HEK293T (cell line): ENCODE data around the gene TRMT1L.

Experiments used
- CTCF ChIA-PET: fragments of 350-600 bp; formaldehyde crosslinking; extraction: SDS; loops from one replicate; lab custom pipeline; 2021; ENCODE audit warnings: antibody characterized with exemption, inconsistent platforms; lab: Yijun Ruan, JAX
- POLR2A ChIA-PET: fragments of 350-600 bp; formaldehyde crosslinking; extraction: SDS; loops from one replicate; lab custom pipeline; 2020; ENCODE audit warnings: antibody characterized with exemption, inconsistent platforms; lab: Yijun Ruan, JAX
- DNase-seq: peaks from one replicate; pipeline ENCODE4 v3.0.0; 2012; ENCODE audit warnings: mixed read lengths; ENCODE audit errors: extremely low spot score
- ARNT ChIP-seq: fragments of 450-650 bp; IDR thresholded peaks from 2 replicates; pipeline ENCODE4 v1.6.1; 2017; ENCODE audit warnings: mild to moderate bottlenecking
- BHLHE40 ChIP-seq: fragments of 450-650 bp; IDR thresholded peaks from 2 replicates; pipeline ENCODE4 v1.6.1; 2016; ENCODE audit warnings: mild to moderate bottlenecking, moderate library complexity, borderline replicate concordance
- CTBP1 ChIP-seq: fragments of 450-650 bp; IDR thresholded peaks from 2 replicates; pipeline ENCODE4 v1.6.1; 2016; ENCODE audit warnings: borderline replicate concordance
- ELF4 ChIP-seq: fragments of 450-650 bp; IDR thresholded peaks from 2 replicates; pipeline ENCODE4 v1.6.1; 2017; ENCODE audit warnings: antibody characterized with exemption
- FOXA1 ChIP-seq: fragments of 450-650 bp; IDR thresholded peaks from 2 replicates; pipeline ENCODE4 v1.6.1; 2016; ENCODE audit warnings: mild to moderate bottlenecking
- FOXK2 ChIP-seq: fragments of 450-650 bp; IDR thresholded peaks from 2 replicates; pipeline ENCODE4 v1.6.1; 2016; ENCODE audit warnings: mild to moderate bottlenecking
- FOXM1 ChIP-seq: fragments of 450-650 bp; IDR thresholded peaks from 2 replicates; pipeline ENCODE4 v1.6.1; 2017; ENCODE audit warnings: mild to moderate bottlenecking, borderline replicate concordance
- HDGF ChIP-seq: fragments of 450-650 bp; IDR thresholded peaks from 2 replicates; pipeline ENCODE4 v1.6.1; 2017; ENCODE audit warnings: antibody characterized with exemption, borderline replicate concordance
- L3MBTL2 ChIP-seq: fragments of 450-650 bp; conservative IDR thresholded peaks from 2 replicates; pipeline ENCODE4 v1.6.1; 2016; ENCODE audit warnings: mild to moderate bottlenecking
- LEF1 ChIP-seq: fragments of 450-650 bp; IDR thresholded peaks from 2 replicates; pipeline ENCODE4 v1.6.1; 2017; ENCODE audit warnings: mild to moderate bottlenecking, borderline replicate concordance
- NFRKB ChIP-seq: fragments of 450-650 bp; IDR thresholded peaks from 2 replicates; pipeline ENCODE4 v1.6.1; 2016; ENCODE audit warnings: mild to moderate bottlenecking, moderate library complexity
- SP1 ChIP-seq: fragments of 450-650 bp; IDR thresholded peaks from 2 replicates; pipeline ENCODE4 v1.6.1; 2017
- SUZ12 ChIP-seq: fragments of 450-650 bp; IDR thresholded peaks from 2 replicates; pipeline ENCODE4 v1.6.1; 2016; ENCODE audit warnings: mild to moderate bottlenecking
- TARDBP ChIP-seq: fragments of 450-650 bp; IDR thresholded peaks from 2 replicates; pipeline ENCODE4 v1.6.1; 2016
- ZNF384 ChIP-seq: fragments of 450-650 bp; IDR thresholded peaks from 2 replicates; pipeline ENCODE4 v1.6.1; 2016
- TF ChIP-seq, protein P1 (sequence below): fragments of 450-650 bp; IDR thresholded peaks from 2 replicates; pipeline ENCODE4 v1.6.1; 2016

Gene TRMT1L

DNA sequence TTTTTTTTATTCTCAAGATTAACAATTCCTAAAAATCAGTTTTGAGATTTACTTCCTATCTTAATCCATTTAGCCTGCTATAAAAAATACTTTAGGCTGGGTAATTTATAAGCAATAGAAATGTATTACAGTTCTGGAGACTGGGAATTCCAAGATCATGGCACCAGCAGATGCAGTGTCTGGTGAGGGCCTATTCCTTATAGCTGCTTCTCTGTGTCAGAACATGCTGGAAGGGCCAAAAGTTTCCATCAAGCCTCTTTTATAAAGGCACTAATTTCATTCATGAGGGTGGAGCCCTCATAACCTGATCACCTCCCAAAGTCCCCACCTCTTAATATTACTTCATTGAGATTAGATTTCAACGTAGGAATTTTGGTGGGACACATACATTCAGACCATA is 69.7 kb downstream of the TRMT1L start:
- TF ChIP-seq TARDBP: no peak
- no peak for TF ChIP-seq LEF1
- POLR2A ChIA-PET: no interaction called here
- CTCF ChIA-PET: no interaction called here
- DNase-seq: no peak

- CTCF ChIA-PET: interaction anchor here (0.6 kb wide), 1 partner anchor 74 kb away, joined by 3 read pairs; no protein-coding TSS in a partner anchor
- DNase-seq: no peak
- POLR2A ChIA-PET: no interaction called here
- TF ChIP-seq SP1: no peak
- TF ChIP-seq FOXA1: no peak
- no peak for TF ChIP-seq BHLHE40
- TF ChIP-seq SUZ12: no peak
- no peak for TF ChIP-seq HDGF
- no peak for TF ChIP-seq ZNF384
- TF ChIP-seq FOXM1: no peak
- TF ChIP-seq CTBP1: no peak
- no peak for TF ChIP-seq ELF4
- no peak for TF ChIP-seq TARDBP
- no peak for TF ChIP-seq FOXK2
- no peak for TF ChIP-seq LEF1
- TF ChIP-seq, protein P1, sequence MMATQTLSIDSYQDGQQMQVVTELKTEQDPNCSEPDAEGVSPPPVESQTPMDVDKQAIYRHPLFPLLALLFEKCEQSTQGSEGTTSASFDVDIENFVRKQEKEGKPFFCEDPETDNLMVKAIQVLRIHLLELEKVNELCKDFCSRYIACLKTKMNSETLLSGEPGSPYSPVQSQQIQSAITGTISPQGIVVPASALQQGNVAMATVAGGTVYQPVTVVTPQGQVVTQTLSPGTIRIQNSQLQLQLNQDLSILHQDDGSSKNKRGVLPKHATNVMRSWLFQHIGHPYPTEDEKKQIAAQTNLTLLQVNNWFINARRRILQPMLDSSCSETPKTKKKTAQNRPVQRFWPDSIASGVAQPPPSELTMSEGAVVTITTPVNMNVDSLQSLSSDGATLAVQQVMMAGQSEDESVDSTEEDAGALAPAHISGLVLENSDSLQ: no peak
- no peak for TF ChIP-seq L3MBTL2
- TF ChIP-seq NFRKB: no peak
Observed at GRCh38 chr1:185083818-185084217, 72.9 kb downstream of the TRMT1L start.

DNA sequence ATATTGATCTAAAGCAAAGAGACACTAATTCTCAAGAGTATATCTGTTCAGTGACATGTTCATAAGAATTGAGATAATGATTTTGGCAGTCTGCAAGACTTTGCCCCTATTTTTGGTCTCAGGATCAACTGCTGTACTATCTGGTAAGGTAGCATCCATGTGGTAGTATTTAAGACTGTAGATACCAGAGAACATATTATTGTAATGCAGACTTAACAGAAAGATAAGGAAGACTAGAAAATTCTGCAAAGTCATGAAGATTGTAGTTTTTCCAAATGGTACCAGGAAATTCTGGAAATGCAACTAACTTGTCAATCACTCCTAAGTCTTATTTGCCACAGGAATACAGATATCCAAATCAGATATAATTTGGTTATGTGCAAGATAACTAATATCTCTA is 76.3 kb downstream of the TRMT1L start:
- POLR2A ChIA-PET: no interaction called here
- TF ChIP-seq, protein P1: no peak
- TF ChIP-seq SUZ12: no peak
- CTCF ChIA-PET: no interaction called here

GRCh38 chr1:185077374-185077773 is 79.4 kb downstream of the TRMT1L start:
- ChIA-PET POLR2A (no interaction called here), CTCF (no interaction called here)
- DNase-seq: no peak
- TF ChIP-seq SP1 (no peak), HDGF (no peak), BHLHE40 (no peak), ZNF384 (no peak), LEF1 (no peak)

More for the DNA sequence above, 76.3 kb downstream of the TRMT1L start:
- no peak for DNase-seq

DNA sequence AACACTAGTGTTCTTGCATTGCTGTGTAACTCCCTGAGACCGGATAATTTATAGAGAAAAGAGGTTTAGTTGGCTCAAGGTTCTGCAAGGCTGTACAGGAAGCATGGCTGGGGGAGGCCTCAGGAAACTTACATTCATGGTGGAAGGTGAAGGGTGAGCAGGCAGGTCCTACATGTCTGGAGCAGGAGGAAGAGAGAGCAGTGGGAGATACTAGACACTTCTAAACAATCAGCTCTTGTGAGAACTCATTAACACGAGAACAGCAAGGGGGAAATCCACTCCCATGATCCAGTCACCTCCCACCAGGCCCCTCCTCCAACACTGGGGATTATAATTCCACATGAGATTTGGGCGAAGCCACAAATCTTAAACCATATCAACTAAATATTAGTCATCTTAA is 81.3 kb downstream of the TRMT1L start:
- CTCF ChIA-PET: no interaction called here
- TF ChIP-seq, protein P1: no peak
- TF ChIP-seq L3MBTL2: no peak
- TF ChIP-seq SP1: no peak
- TF ChIP-seq NFRKB: no peak
- no peak for TF ChIP-seq BHLHE40
- TF ChIP-seq FOXM1: no peak
- no peak for TF ChIP-seq HDGF
- no peak for TF ChIP-seq FOXA1
- TF ChIP-seq ELF4: no peak
- TF ChIP-seq CTBP1: no peak
- no peak for TF ChIP-seq ARNT
- TF ChIP-seq ZNF384: no peak
- TF ChIP-seq FOXK2: no peak
- TF ChIP-seq TARDBP: no peak
- no peak for TF ChIP-seq LEF1
- TF ChIP-seq SUZ12: no peak
- POLR2A ChIA-PET: no interaction called here
- DNase-seq: no peak

GRCh38 chr1:185074307-185074706 is 82.4 kb downstream of the TRMT1L start:
- CTCF ChIA-PET: no interaction called here
- TF ChIP-seq SUZ12 (no peak), ZNF384 (no peak), ARNT (no peak), SP1 (no peak), ELF4 (no peak)
- POLR2A ChIA-PET: no interaction called here
- DNase-seq: no peak

- no peak for TF ChIP-seq BHLHE40
- TF ChIP-seq ARNT: no peak
- TF ChIP-seq SP1: no peak
- TF ChIP-seq TARDBP: no peak
- TF ChIP-seq HDGF: no peak
- ChIA-PET CTCF (interaction anchor here (0.5 kb wide), 1 partner anchor 25 kb away, joined by 3 read pairs; no protein-coding TSS in a partner anchor), POLR2A (no interaction called here)
- DNase-seq: no peak
Observed at GRCh38 chr1:185073725-185074124, 83.0 kb downstream of the TRMT1L start.

DNA sequence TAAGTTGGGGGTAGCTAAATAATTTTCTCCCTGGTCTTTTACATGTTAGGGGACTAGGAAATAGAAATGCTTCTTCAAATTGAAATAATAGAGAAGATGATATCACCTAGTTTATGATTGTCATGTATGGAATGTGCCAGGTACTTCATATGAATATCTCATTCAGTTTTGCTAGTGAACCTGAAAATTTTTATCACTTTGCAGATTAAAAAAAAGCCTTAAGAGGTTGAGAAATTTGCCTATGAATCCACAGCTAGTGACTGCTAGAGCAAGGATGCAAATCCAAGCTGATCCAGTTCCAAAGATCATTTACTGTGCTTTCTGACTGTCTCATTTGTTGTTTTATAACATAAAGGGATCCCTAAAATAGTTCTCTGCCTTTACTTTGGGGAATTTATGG is 86.7 kb downstream of the TRMT1L start:
- no peak for DNase-seq
- CTCF ChIA-PET: no interaction called here
- POLR2A ChIA-PET: no interaction called here
- TF ChIP-seq NFRKB (no peak), CTBP1 (no peak), L3MBTL2 (no peak), LEF1 (no peak), FOXA1 (no peak), ARNT (no peak), HDGF (no peak), FOXM1 (no peak), ZNF384 (no peak), ELF4 (no peak), SP1 (no peak), SUZ12 (no peak)
- TF ChIP-seq, protein P1: no peak
